GM12873 (cell line): ENCODE data around the gene MAU2.

Source experiments
- TF ChIP-seq, protein P1 (sequence below): IDR thresholded peaks from 2 replicates; pipeline ENCODE4 v1.5.1; 2012; ENCODE audit warnings: low read depth, mild to moderate bottlenecking, moderate library complexity, low read length, control low read depth; ENCODE audit not compliant: insufficient read depth; ENCODE audit errors: missing control alignments

Gene MAU2

DNA sequence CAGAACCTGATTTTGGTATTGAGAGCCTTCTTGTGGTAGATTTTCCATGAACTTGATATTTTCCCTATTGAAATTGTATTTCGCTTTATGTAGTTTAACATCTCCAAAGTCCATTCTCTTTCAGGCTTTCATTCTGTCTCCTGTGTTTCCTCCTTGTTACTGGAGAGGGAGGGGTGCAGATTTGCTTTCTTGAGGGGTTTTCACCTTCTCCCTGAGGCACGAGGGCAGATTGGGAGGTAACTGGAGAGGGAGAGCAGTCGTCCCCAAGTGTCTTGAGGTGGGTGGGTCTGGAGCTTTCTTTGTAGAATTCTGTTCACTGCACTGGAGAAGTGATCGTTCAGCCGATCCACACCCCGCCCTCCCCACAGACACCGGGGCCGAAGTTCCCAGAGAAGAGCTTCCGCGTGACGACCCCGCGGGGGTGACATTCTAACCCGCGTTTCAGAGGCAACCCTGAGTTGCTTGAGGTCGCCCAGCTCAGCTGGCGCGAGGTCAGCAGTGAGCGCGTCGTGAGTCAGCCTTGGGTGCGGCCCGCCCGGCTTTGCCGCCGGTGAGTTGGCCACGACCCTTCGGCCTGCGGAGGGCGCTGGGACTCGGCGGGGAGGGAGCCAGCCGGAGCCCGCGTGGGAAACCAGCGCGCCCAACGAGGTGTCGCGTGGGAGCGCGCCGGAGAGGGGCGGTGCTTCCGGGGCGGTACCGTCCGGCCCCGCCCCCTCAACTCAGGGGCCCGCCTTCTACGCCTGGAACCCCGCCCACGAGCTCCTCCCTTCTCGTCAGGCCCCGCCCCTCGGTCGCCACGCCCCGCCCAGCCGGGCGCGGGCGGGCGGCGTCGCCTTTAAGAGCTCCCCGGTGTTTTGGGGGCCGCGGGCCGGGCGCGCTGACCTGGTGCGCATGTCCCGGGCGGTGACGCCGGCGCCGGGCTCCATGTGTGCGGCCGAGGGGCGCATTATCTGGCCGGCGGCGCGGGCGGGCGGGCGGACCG lies 84.5 kb downstream of the MAU2 start, which contains the start of gene GATAD2A:
GATAD2A (plus strand) TSS at position 797 of the 982 bp plus-strand sequence. CDS start 59,671 bp downstream, outside the sequence.
- TF ChIP-seq, protein P1, sequence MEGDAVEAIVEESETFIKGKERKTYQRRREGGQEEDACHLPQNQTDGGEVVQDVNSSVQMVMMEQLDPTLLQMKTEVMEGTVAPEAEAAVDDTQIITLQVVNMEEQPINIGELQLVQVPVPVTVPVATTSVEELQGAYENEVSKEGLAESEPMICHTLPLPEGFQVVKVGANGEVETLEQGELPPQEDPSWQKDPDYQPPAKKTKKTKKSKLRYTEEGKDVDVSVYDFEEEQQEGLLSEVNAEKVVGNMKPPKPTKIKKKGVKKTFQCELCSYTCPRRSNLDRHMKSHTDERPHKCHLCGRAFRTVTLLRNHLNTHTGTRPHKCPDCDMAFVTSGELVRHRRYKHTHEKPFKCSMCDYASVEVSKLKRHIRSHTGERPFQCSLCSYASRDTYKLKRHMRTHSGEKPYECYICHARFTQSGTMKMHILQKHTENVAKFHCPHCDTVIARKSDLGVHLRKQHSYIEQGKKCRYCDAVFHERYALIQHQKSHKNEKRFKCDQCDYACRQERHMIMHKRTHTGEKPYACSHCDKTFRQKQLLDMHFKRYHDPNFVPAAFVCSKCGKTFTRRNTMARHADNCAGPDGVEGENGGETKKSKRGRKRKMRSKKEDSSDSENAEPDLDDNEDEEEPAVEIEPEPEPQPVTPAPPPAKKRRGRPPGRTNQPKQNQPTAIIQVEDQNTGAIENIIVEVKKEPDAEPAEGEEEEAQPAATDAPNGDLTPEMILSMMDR = peak; percentile 20

DNA sequence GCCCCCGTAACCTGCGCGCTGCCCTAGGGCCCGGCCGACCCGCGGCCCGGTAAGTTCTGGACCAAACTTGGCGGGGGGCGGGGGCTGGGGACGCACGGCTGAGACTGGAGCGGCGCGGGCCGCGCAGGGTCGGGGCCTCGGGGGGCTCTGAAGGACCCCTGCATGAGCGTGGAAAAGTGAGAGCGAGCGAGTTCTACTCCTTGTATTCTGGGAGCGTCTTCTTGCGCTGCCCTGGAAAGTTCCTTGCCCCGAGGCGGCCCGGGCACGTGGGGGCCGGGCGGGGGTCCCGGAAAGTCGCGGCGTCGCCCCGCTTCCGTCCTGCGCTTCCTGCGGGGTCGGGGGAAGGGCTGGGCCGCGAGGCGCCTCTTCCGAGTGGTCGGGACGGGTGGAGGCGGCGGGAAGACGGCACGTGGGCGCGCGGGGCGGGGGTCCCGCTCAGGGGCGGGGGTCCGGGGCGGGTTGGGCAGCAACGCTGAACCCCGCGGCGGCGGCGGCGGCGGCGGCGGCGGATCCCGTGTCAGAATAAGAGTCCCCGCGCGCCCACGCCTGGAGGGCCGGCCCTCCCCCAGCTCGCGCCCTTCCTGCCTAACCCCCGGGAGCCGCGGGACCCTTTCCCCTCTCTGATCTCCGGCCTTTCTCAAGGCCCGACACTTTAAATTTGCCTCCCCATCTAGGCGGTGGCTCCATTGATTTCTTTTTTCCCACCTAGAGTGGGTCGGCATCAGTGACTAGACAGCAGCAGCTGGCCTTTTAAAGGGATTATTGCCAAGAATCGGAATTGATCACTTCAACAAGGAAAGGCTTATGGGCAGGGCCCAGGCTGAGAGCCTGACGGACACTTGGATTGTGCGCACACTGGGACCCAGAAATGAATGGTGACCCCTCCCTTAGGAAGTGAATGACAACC lies 85.6 kb downstream of the MAU2 start:
- TF ChIP-seq, protein P1 = no peak

DNA sequence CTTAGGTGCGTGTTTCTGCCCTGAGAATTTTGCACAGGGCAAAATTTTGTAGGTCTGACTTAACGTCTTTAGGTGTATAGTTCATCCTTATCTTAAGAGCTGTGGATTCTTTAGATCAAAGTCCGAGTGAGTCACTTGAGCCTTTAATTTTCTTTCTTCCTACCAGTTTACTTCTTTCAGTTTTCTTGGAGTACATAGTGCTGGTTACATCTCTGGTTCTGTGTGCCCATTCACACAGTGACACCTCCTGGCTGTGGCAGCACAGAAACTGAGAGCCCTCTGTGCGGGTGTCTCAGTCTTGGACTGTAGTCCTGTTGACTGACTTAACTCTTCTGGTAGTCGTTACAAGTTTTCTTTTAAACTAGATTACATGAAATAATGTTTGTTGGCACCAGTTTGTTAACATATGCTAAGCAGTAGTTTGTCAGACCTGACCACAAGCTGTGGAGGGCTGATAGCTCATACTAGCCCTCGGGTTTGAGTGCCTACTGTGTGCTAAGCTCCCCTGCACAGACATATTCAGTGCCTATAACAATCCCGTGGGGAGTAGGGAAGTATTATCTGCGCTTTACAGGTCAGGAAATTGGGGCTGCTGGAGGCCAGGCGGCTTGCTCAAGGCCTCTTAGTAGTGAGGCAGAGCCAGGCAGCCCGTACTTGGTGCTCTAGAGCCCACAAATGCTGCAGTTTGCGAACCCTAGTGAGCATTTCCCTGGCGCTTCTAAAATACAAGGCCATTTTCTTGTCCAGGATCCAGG lies 86.4 kb downstream of the MAU2 start:
- TF ChIP-seq, protein P1 = peak; percentile 57

DNA sequence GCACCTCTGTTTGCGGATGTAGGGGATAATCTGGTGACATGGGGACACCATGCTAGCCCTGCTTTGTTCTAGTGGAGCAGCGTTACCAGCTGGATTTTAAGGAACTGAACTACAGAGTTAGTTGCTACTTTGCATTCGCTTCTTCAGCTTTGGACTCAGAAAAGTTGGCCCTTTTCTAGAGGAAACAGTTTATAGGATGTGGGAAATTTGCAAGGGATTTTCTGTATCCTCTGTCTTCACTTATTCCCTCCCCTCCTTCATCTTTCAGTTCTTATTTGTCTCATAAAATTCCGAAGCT lies 87.0 kb downstream of the MAU2 start:
- TF ChIP-seq, protein P1 = no peak
